GM23338 (cell line): ENCODE measurements around the gene NPFF.

Experiments used
- CREB1 ChIP-seq: fragments of 250-450 bp; sonication (Bioruptor Pico); IDR thresholded peaks from 2 replicates; pipeline ENCODE4 v1.5.0; 2020; ENCODE audit warnings: low read depth, mild to moderate bottlenecking, moderate library complexity
- CTCF ChIP-seq, 2 experiments: fragments of 200-600 bp in 1 of 2; sonication (generic) in 1 of 2; conservative IDR thresholded peaks; 2 replicates each; pipeline versions ENCODE4 v1.5.1 to v1.6.1; 2016 to 2017; ENCODE audit warnings: antibody characterized with exemption in 2 of 2, low read depth in 2 of 2, mild to moderate bottlenecking in 2 of 2, moderate library complexity in 1 of 2
- EZH2phosphoT487 ChIP-seq: fragments of 200-600 bp; sonication (generic); IDR thresholded peaks from one replicate; pipeline ENCODE4 v1.8.1; 2018; ENCODE audit warnings: antibody characterized with exemption; ENCODE audit not compliant: unreplicated experiment
- STAT1 ChIP-seq: IDR thresholded peaks from one replicate; pipeline ENCODE4 v1.6.1; 2016; ENCODE audit warnings: antibody characterized with exemption; ENCODE audit not compliant: unreplicated experiment
- ZNF462 ChIP-seq: fragments of 250-450 bp; sonication (Bioruptor Pico); IDR thresholded peaks from 2 replicates; pipeline ENCODE4 v1.5.0; 2020; ENCODE audit warnings: mild to moderate bottlenecking, moderate library complexity

GRCh38 chr12:53530061-53530460, 22.8 kb upstream of the NPFF start:
- TF ChIP-seq ZNF462 (CRISPR knock-in tag) (no peak), STAT1 (no peak), CTCF (conservative IDR thresholded peaks at IDR 0.05; ENCODE audit: low read depth in 2 of 2) (no peak), EZH2phosphoT487 (no peak), CREB1 (CRISPR knock-in tag) (no peak)
